H9 (cell line): ENCODE measurements around the gene MSI2. TPM values are rescaled to one million over a fixed set of nuclear protein-coding genes. Genes with fewer than 3 reads are reported as not detected.

Experiments
- DNase-seq: peaks from one replicate; pipeline ENCODE4 v3.0.0-alpha.2; 2017
- H2AFZ ChIP-seq: one replicate; pipeline ENCODE4 v1.6.1; 2013; ENCODE audit warnings: mild to moderate bottlenecking, low read length, control low read depth, moderate library complexity
- H2AK5ac ChIP-seq: 2 replicates; pipeline ENCODE4 v1.6.1; 2013; ENCODE audit warnings: low read length, control low read depth, mixed read lengths; ENCODE audit not compliant: insufficient read length
- H2BK120ac ChIP-seq: one replicate; pipeline ENCODE4 v1.6.1; 2013; ENCODE audit warnings: low read depth, mild to moderate bottlenecking, low read length, control low read depth, inconsistent platforms; ENCODE audit not compliant: poor library complexity, severe bottlenecking
- H2BK12ac ChIP-seq: 2 replicates; pipeline ENCODE4 v1.6.1; 2013; ENCODE audit warnings: low read length, control low read depth, mixed read lengths, low read depth; ENCODE audit not compliant: insufficient read length
- H2BK15ac ChIP-seq: 2 replicates; pipeline ENCODE4 v1.6.1; 2013; ENCODE audit warnings: low read depth, low read length, control low read depth
- H2BK20ac ChIP-seq: one replicate; pipeline ENCODE4 v1.6.1; 2013; ENCODE audit warnings: low read depth, mild to moderate bottlenecking, low read length, control low read depth, inconsistent platforms; ENCODE audit not compliant: poor library complexity, severe bottlenecking
- H2BK5ac ChIP-seq: 2 replicates; pipeline ENCODE4 v1.6.1; 2013; ENCODE audit warnings: low read length, control low read depth, mixed read lengths; ENCODE audit not compliant: insufficient read length
- H3K14ac ChIP-seq: 2 replicates; pipeline ENCODE4 v1.6.1; 2013; ENCODE audit warnings: low read length, control low read depth; ENCODE audit not compliant: insufficient read depth
- H3K18ac ChIP-seq: 2 replicates; pipeline ENCODE4 v1.6.1; 2013; ENCODE audit warnings: low read depth, mild to moderate bottlenecking, mixed read lengths, low read length, control low read depth; ENCODE audit not compliant: insufficient read length
- H3K23ac ChIP-seq: 2 replicates; pipeline ENCODE4 v1.6.1; 2013; ENCODE audit warnings: low read length, control low read depth, mixed read lengths, low read depth; ENCODE audit not compliant: insufficient read length
- H3K23me2 ChIP-seq: 2 replicates; pipeline ENCODE4 v1.6.1; 2013; ENCODE audit warnings: low read depth, mild to moderate bottlenecking, mixed read lengths, low read length, control low read depth; ENCODE audit not compliant: insufficient read length, poor library complexity, severe bottlenecking
- H3K27ac ChIP-seq: 2 replicates; pipeline ENCODE4 v1.5.1; 2013; ENCODE audit warnings: low read length, control low read depth, mixed read lengths, low read depth; ENCODE audit not compliant: insufficient read length
- H3K27me3 ChIP-seq: 2 replicates; pipeline ENCODE4 v1.6.1; 2013; ENCODE audit warnings: low read length, control low read depth, inconsistent platforms; ENCODE audit not compliant: insufficient read depth
- H3K4ac ChIP-seq: 2 replicates; pipeline ENCODE4 v1.6.1; 2013; ENCODE audit warnings: low read depth, mild to moderate bottlenecking, control low read depth, inconsistent platforms, low read length, moderate library complexity
- H3K4me1 ChIP-seq: 2 replicates; pipeline ENCODE4 v1.6.1; 2013; ENCODE audit warnings: low read length, control low read depth, inconsistent platforms; ENCODE audit not compliant: insufficient read depth
- H3K4me2 ChIP-seq: 2 replicates; pipeline ENCODE4 v1.6.1; 2013; ENCODE audit warnings: low read length, control low read depth, mixed read lengths; ENCODE audit not compliant: insufficient read length, insufficient read depth
- H3K56ac ChIP-seq: 2 replicates; pipeline ENCODE4 v1.6.1; 2013; ENCODE audit warnings: low read depth, mild to moderate bottlenecking, mixed read lengths, low read length, control low read depth; ENCODE audit not compliant: insufficient read length
- H3K79me1 ChIP-seq: 2 replicates; pipeline ENCODE4 v1.6.1; 2013; ENCODE audit warnings: low read depth, mild to moderate bottlenecking, moderate library complexity, low read length, control low read depth, inconsistent platforms; ENCODE audit not compliant: insufficient read depth, poor library complexity, severe bottlenecking
- H3K79me2 ChIP-seq: 2 replicates; pipeline ENCODE4 v1.6.1; 2013; ENCODE audit warnings: low read length, control low read depth, inconsistent platforms; ENCODE audit not compliant: insufficient read depth
- H3K9ac ChIP-seq: 2 replicates; pipeline ENCODE4 v1.6.1; 2013; ENCODE audit warnings: low read length, control low read depth, mixed read lengths; ENCODE audit not compliant: insufficient read length; ENCODE audit errors: extremely low read depth
- H3K9me3 ChIP-seq: one replicate; pipeline ENCODE4 v1.6.1; 2013; ENCODE audit warnings: low read depth, low read length, inconsistent platforms; ENCODE audit not compliant: control insufficient read depth
- H3T11ph ChIP-seq: one replicate; pipeline ENCODE4 v1.6.1; 2013; ENCODE audit warnings: mild to moderate bottlenecking, low read length, control low read depth, inconsistent platforms
- H4K20me1 ChIP-seq: one replicate; pipeline ENCODE4 v1.6.1; 2013; ENCODE audit not compliant: control insufficient read depth, insufficient read length, insufficient read depth
- H4K5ac ChIP-seq: 2 replicates; pipeline ENCODE4 v1.6.1; 2013; ENCODE audit warnings: low read depth, mild to moderate bottlenecking, mixed read lengths, low read length, control low read depth; ENCODE audit not compliant: insufficient read length
- H4K8ac ChIP-seq: replicated peaks from 2 replicates; pipeline ENCODE4 v1.6.1; 2013; ENCODE audit warnings: low read length, control low read depth, mixed read lengths, low read depth; ENCODE audit not compliant: insufficient read length
- H4K91ac ChIP-seq: 2 replicates; pipeline ENCODE4 v1.6.1; 2013; ENCODE audit warnings: low read depth, mild to moderate bottlenecking, moderate library complexity, mixed read lengths, low read length, control low read depth; ENCODE audit not compliant: insufficient read length
- H3K27ac Mint-ChIP-seq, 3 experiments: 2 replicates in 2 of 3; 3 replicates in 1 of 3; pipeline ENCODE4 v1.8.0; 2020 to 2021; ENCODE audit warnings: mixed read lengths in 3 of 3, mild to moderate bottlenecking in 1 of 3, moderate library complexity in 1 of 3
- H3K27me3 Mint-ChIP-seq: 2 replicates; pipeline ENCODE4 v1.8.0; 2021; ENCODE audit warnings: low read depth, mild to moderate bottlenecking, moderate library complexity, mixed read lengths
- H3K36me3 Mint-ChIP-seq, 3 experiments: 2 replicates in 2 of 3; 3 replicates in 1 of 3; pipeline ENCODE4 v1.8.0; 2020 to 2021; ENCODE audit warnings: low read depth in 3 of 3, mixed read lengths in 3 of 3; ENCODE audit not compliant: insufficient read depth in 1 of 3
- H3K4me1 Mint-ChIP-seq, 2 experiments: 2 replicates each; pipeline ENCODE4 v1.8.0; 2020; ENCODE audit warnings: mixed read lengths in 2 of 2
- H3K4me3 Mint-ChIP-seq, 2 experiments: 2 replicates in 1 of 2; 3 replicates in 1 of 2; pipeline ENCODE4 v1.8.0; 2020 to 2021; ENCODE audit warnings: mild to moderate bottlenecking in 2 of 2, mixed read lengths in 2 of 2, moderate library complexity in 1 of 2
- H3K9me3 Mint-ChIP-seq, 2 experiments: 2 replicates in 1 of 2; 3 replicates in 1 of 2; pipeline ENCODE4 v1.8.0; 2020; ENCODE audit warnings: mild to moderate bottlenecking in 2 of 2, mixed read lengths in 2 of 2, moderate library complexity in 1 of 2
- CTCF ChIP-seq: fragments of 200-600 bp; sonication (generic); conservative IDR thresholded peaks from 3 replicates; pipeline ENCODE4 v1.8.0; 2021; ENCODE audit warnings: antibody characterized with exemption, mild to moderate bottlenecking
- WGBS: extraction: QIAGEN DNeasy Blood & Tissue Kit; methylation state at CpG from one replicate; pipeline ENCODE4 v1.1.7; 2013; ENCODE audit warnings: missing lambda C conversion rate, low lambda C conversion rate, mixed read lengths; ENCODE audit not compliant: insufficient read length; ENCODE audit errors: extremely low coverage; 5-methylcytosine and 5-hydroxymethylcytosine counted together
- total RNA-seq: library from RNA; stranded (reverse); gene quantifications from 2 replicates; pipeline ENCODE4 v1.2.1, GENCODE V29; 2021

Gene MSI2
- total RNA-seq, 1 experiment from 2014 or later: 98.5 TPM

- no peak overlapping the region for H3K4me3 Mint-ChIP-seq
- Histone ChIP-seq H3K9me3 (no peaks in the 10 kb centered on the region), H2AFZ (no peak overlapping the region), H4K5ac (no peak overlapping the region), H3K9ac (no peak overlapping the region), H2AK5ac (no peak overlapping the region), H3K23ac (no peak overlapping the region), H3K27me3 (no peaks in the 10 kb centered on the region), H2BK15ac (no peak overlapping the region), H4K8ac (no peak overlapping the region), H2BK12ac (no peak overlapping the region), H3K4me2 (no peak overlapping the region), H2BK5ac (no peak overlapping the region), H3K18ac (no peak overlapping the region), H3K14ac (peak overlapping the region; percentile 20; the same call in 1 of the 2 replicates), H3T11ph (no peak overlapping the region), H4K91ac (no peak overlapping the region), H3K4ac (no peak overlapping the region), H2BK20ac (no peak overlapping the region), H3K79me1 (no peaks in the 10 kb centered on the region), H3K23me2 (no peaks in the 10 kb centered on the region), H3K4me1 (peaks cover 15% of the 10 kb centered on the region), H3K79me2 (peaks cover 1% of the 10 kb centered on the region; the same call in 1 of the 2 replicates), H4K20me1 (no peaks in the 10 kb centered on the region), H2BK120ac (no peak overlapping the region), H3K56ac (no peak overlapping the region), H3K27ac (no peak overlapping the region)
- peaks cover 54 to 56% of the 10 kb centered on the region in 2 experiments for H3K4me1 Mint-ChIP-seq
- 0 out of 7 replicates have a peak, but pooled peaks cover 0 to 2% (median 0%) of the 10 kb centered on the region in 3 experiments for H3K36me3 Mint-ChIP-seq
- no peaks in the 10 kb centered on the region for H3K9me3 Mint-ChIP-seq
- no peak for TF ChIP-seq CTCF
- no peak for DNase-seq
- no peaks in the 10 kb centered on the region; the same call in 1 of the 2 replicates for H3K27me3 Mint-ChIP-seq
- peak overlapping the region in 1 of 3 experiments; percentile 52; a peak in 3 of 7 replicates for H3K27ac Mint-ChIP-seq
- WGBS: no CpG with 5 or more reads among the region's 9 CpGs
Measured at GRCh38 chr17:57477522-57478362, 221.4 kb downstream of the MSI2 start.
